H1 (cell line): ENCODE data around the gene MTHFS. TPM values are rescaled to one million over a fixed set of nuclear protein-coding genes. Genes with fewer than 3 reads are reported as not detected.
"Not testable (repeated sequence)": the region's sequence is repeated elsewhere in the genome, so short reads cannot be mapped to it uniquely, and the experiment has no call there.

ENCODE experiments used
- CTCF ChIA-PET: fragments of 300-600 bp; sonication (Branson Sonifier 250); formaldehyde crosslinking; loops from one replicate; lab custom pipeline; 2021; ENCODE audit not compliant: partially characterized antibody; lab: Charles Lee
- POLR2A ChIA-PET: fragments of 300-600 bp; sonication (Branson Sonifier 250); formaldehyde crosslinking; loops from one replicate; lab custom pipeline; 2021; ENCODE audit warnings: inconsistent platforms; ENCODE audit not compliant: partially characterized antibody; lab: Charles Lee
- DNase-seq, 2 experiments: peaks; one replicate each; pipeline versions ENCODE4 v3.0.0 to v3.0.0-alpha.2; 2010 to 2022; ENCODE audit warnings: low spot score in 2 of 2, low read depth in 1 of 2, mixed read lengths in 1 of 2
- FAIRE-seq: peaks from 2 replicates; lab custom pipeline; 2011; peaks lifted over from hg19 to GRCh38; lab: Jason Lieb, UNC
- H2AFZ ChIP-seq: 2 replicates; pipeline ENCODE4 v1.8.1; 2012; ENCODE audit warnings: low read length, inconsistent platforms
- H2AK5ac ChIP-seq: 2 replicates; pipeline ENCODE4 v1.6.1; 2013; ENCODE audit warnings: low read depth, low read length
- H2BK120ac ChIP-seq: replicated peaks from 2 replicates; pipeline ENCODE3; 2013; ENCODE audit warnings: low read depth, low read length, inconsistent platforms
- H2BK12ac ChIP-seq: 2 replicates; pipeline ENCODE4 v1.6.1; 2013; ENCODE audit warnings: low read depth, low read length
- H2BK15ac ChIP-seq: 2 replicates; pipeline ENCODE4 v1.6.1; 2013; ENCODE audit warnings: low read length
- H2BK20ac ChIP-seq: 2 replicates; pipeline ENCODE4 v1.6.1; 2013; ENCODE audit warnings: low read length
- H2BK5ac ChIP-seq: 2 replicates; pipeline ENCODE4 v1.6.1; 2013; ENCODE audit warnings: low read depth, low read length
- H3K14ac ChIP-seq: 2 replicates; pipeline ENCODE4 v1.6.1; 2013; ENCODE audit warnings: inconsistent platforms; ENCODE audit not compliant: insufficient read length
- H3K18ac ChIP-seq: 2 replicates; pipeline ENCODE4 v1.6.1; 2013; ENCODE audit warnings: low read length; ENCODE audit errors: extremely low read depth
- H3K23ac ChIP-seq: 2 replicates; pipeline ENCODE4 v1.6.1; 2013; ENCODE audit warnings: inconsistent platforms; ENCODE audit not compliant: insufficient read length
- H3K23me2 ChIP-seq: 2 replicates; pipeline ENCODE4 v1.6.1; 2013; ENCODE audit warnings: low read depth, low read length
- H3K27ac ChIP-seq: 2 replicates; pipeline ENCODE4 v1.6.1; 2011; ENCODE audit warnings: low read depth, low read length, inconsistent platforms
- H3K27me3 ChIP-seq, 4 experiments: replicated peaks in 1 of 4; 1 replicate in 1 of 4; 2 replicates in 3 of 4; pipeline versions ENCODE4 v1.6.1 to v1.8.1; 2011 to 2013; ENCODE audit warnings: low read length in 3 of 4, mild to moderate bottlenecking in 3 of 4, inconsistent platforms in 2 of 4, mixed read lengths in 2 of 4, moderate library complexity in 1 of 4; ENCODE audit not compliant: control insufficient read depth in 3 of 4, insufficient read depth in 3 of 4; ENCODE audit errors: extremely low read depth in 1 of 4
- H3K36me3 ChIP-seq, 4 experiments: 2 replicates each; pipeline versions ENCODE4 v1.6.1 to v1.8.1; 2011 to 2013; ENCODE audit warnings: mild to moderate bottlenecking in 4 of 4, low read length in 3 of 4, moderate library complexity in 2 of 4, control low read depth in 1 of 4, inconsistent platforms in 1 of 4; ENCODE audit not compliant: insufficient read depth in 4 of 4, control insufficient read depth in 2 of 4
- H3K4ac ChIP-seq: replicated peaks from 2 replicates; pipeline ENCODE3; 2013; ENCODE audit warnings: low read length, low read depth, mixed read lengths, inconsistent platforms; ENCODE audit not compliant: insufficient read length
- H3K4me1 ChIP-seq, 4 experiments: replicated peaks in 1 of 4; 1 replicate in 1 of 4; 2 replicates in 3 of 4; pipeline versions ENCODE4 v1.6.1 to v1.8.1; 2011 to 2013; ENCODE audit warnings: low read length in 3 of 4, inconsistent platforms in 2 of 4, mixed read lengths in 1 of 4; ENCODE audit not compliant: insufficient read depth in 4 of 4, control insufficient read depth in 3 of 4
- H3K4me2 ChIP-seq, 2 experiments: 2 replicates each; pipeline versions ENCODE4 v1.6.1 to v1.8.1; 2011 to 2013; ENCODE audit warnings: low read depth in 2 of 2, low read length in 2 of 2, control low read depth in 1 of 2, inconsistent platforms in 1 of 2, mild to moderate bottlenecking in 1 of 2; ENCODE audit not compliant: insufficient read depth in 1 of 2
- H3K4me3 ChIP-seq, 4 experiments: fragments of 200-600, 300-600 bp in 1 of 4; sonication (generic), shearing (Covaris generic), sonication (Bioruptor Twin) in 1 of 4; 2 replicates each; pipeline versions ENCODE4 v1.5.1 to v1.8.1; 2011 to 2016; ENCODE audit warnings: low read length in 4 of 4, low read depth in 3 of 4, control low read depth in 2 of 4, inconsistent platforms in 2 of 4, mild to moderate bottlenecking in 2 of 4, mixed read lengths in 1 of 4, moderate library complexity in 1 of 4; ENCODE audit not compliant: insufficient read depth in 2 of 4; ENCODE audit errors: extremely low read depth in 1 of 4
- H3K56ac ChIP-seq: replicated peaks from 2 replicates; pipeline ENCODE3; 2013; ENCODE audit warnings: low read depth, mild to moderate bottlenecking, mixed read lengths, low read length, inconsistent platforms; ENCODE audit not compliant: insufficient read length
- H3K79me1 ChIP-seq: 2 replicates; pipeline ENCODE4 v1.6.1; 2013; ENCODE audit warnings: low read depth, low read length, control low read depth
- H3K79me2 ChIP-seq, 2 experiments: 2 replicates each; pipeline versions ENCODE4 v1.6.1 to v1.8.1; 2012 to 2013; ENCODE audit warnings: low read length in 2 of 2, mild to moderate bottlenecking in 2 of 2, inconsistent platforms in 1 of 2; ENCODE audit not compliant: insufficient read depth in 2 of 2, control insufficient read depth in 1 of 2
- H3K9ac ChIP-seq, 4 experiments: replicated peaks in 1 of 4; 1 replicate in 1 of 4; 2 replicates in 3 of 4; pipeline versions ENCODE4 v1.6.1 to v1.8.1; 2011 to 2013; ENCODE audit warnings: low read depth in 3 of 4, low read length in 3 of 4, control low read depth in 2 of 4, mild to moderate bottlenecking in 2 of 4, moderate library complexity in 2 of 4, inconsistent platforms in 1 of 4; ENCODE audit errors: extremely low read depth in 1 of 4
- H3K9me3 ChIP-seq, 2 experiments: 2 replicates each; pipeline versions ENCODE4 v1.6.1 to v1.8.1; 2012 to 2013; ENCODE audit warnings: mild to moderate bottlenecking in 2 of 2, moderate library complexity in 2 of 2, control low read depth in 1 of 2, inconsistent platforms in 1 of 2, low read depth in 1 of 2, low read length in 1 of 2, mixed read lengths in 1 of 2; ENCODE audit not compliant: insufficient read depth in 2 of 2
- H4K20me1 ChIP-seq, 2 experiments: replicated peaks in 1 of 2; 2 replicates each; pipeline versions ENCODE3 to v1.8.1; 2011 to 2013; ENCODE audit warnings: inconsistent platforms in 2 of 2, low read length in 2 of 2, mild to moderate bottlenecking in 1 of 2; ENCODE audit not compliant: insufficient read depth in 2 of 2, control insufficient read depth in 1 of 2
- H4K5ac ChIP-seq: 2 replicates; pipeline ENCODE4 v1.6.1; 2013; ENCODE audit warnings: low read length, low read depth, mixed read lengths, inconsistent platforms; ENCODE audit not compliant: insufficient read length
- H4K8ac ChIP-seq: 2 replicates; pipeline ENCODE4 v1.8.0; 2013; ENCODE audit warnings: mild to moderate bottlenecking, moderate library complexity, low read length, inconsistent platforms; ENCODE audit not compliant: insufficient read depth; ENCODE audit errors: extremely low read depth
- H4K91ac ChIP-seq: replicated peaks from 2 replicates; pipeline ENCODE3; 2013; ENCODE audit warnings: low read length, mixed read lengths, inconsistent platforms; ENCODE audit not compliant: insufficient read length
- PHF8 ChIP-seq: fragments of 200-600 bp; sonication (generic); conservative IDR thresholded peaks from 2 replicates; pipeline ENCODE4 v1.7.1; 2012; ENCODE audit warnings: low read depth, mild to moderate bottlenecking, inconsistent platforms, low read length, moderate library complexity
- WGBS, 2 experiments: shearing (Covaris generic) in 1 of 2; methylation state at CpG; one replicate each; pipeline versions ENCODE4 v1.1.6 to v1.1.7; 2013 to 2015; ENCODE audit warnings: low lambda C conversion rate in 2 of 2, mixed read lengths in 2 of 2, inconsistent platforms in 1 of 2, low coverage in 1 of 2, missing lambda C conversion rate in 1 of 2; ENCODE audit not compliant: insufficient replicate concordance in 2 of 2, insufficient coverage in 1 of 2, insufficient read length in 1 of 2; ENCODE audit errors: extremely low coverage in 1 of 2, missing lambda C conversion rate in 1 of 2; 5-methylcytosine and 5-hydroxymethylcytosine counted together
- polyA plus RNA-seq, 7 experiments: library from polyadenylated mRNA; depleted of rRNA in 3 of 7; stranded (reverse) in 5 of 7; unstranded in 2 of 7; fragments of >200 nt in 5 of 7; fragments of 200-250 nt in 2 of 7; gene quantifications; 1 replicate in 5 of 7; 2 replicates in 1 of 7; 4 replicates in 1 of 7; pipeline versions ENCODE4 v1.2.1 to v1.2.3, GENCODE V29; 2011 to 2013; ENCODE audit warnings: missing spikeins in 2 of 7, mixed read lengths in 2 of 7
- total RNA-seq: library from RNA; stranded (reverse); fragmentation: NEBNext Ultra II Directional; extraction: Animal tissue kit (Norgen Biotek cat#: 25700); gene quantifications from 2 replicates; pipeline ENCODE4 v1.2.1, GENCODE V29; 2021

MTHFS gene
- total and polyA plus RNA-seq, 2 of the 8 experiments (the other 6 are each of a cell fraction or from before 2014, with no cell fraction given), result 27.3 to 37.2 TPM

GRCh38 chr15:79929412-79929811, 32.6 kb upstream of the MTHFS start (continued):
- no peak for TF ChIP-seq PHF8

GRCh38 chr15:79926116-79926515, 29.3 kb upstream of the MTHFS start:
- H2AFZ ChIP-seq, H3K79me1 ChIP-seq, H3K4ac ChIP-seq, H2BK120ac ChIP-seq, H3K27me3 ChIP-seq, H3K9ac ChIP-seq, H3K23ac ChIP-seq, H3K14ac ChIP-seq, H4K5ac ChIP-seq, CTCF ChIA-PET, H3K4me1 ChIP-seq, H4K8ac ChIP-seq, H4K91ac ChIP-seq, H4K20me1 ChIP-seq, H2BK12ac ChIP-seq, H3K4me3 ChIP-seq, H2BK15ac ChIP-seq, H3K9me3 ChIP-seq, H3K23me2 ChIP-seq, FAIRE-seq, H2BK20ac ChIP-seq, H3K56ac ChIP-seq, H2BK5ac ChIP-seq, H3K36me3 ChIP-seq, POLR2A ChIA-PET, H3K18ac ChIP-seq, H3K4me2 ChIP-seq, H3K27ac ChIP-seq, H2AK5ac ChIP-seq, DNase-seq: not testable (repeated sequence)
- 95% methylated on average over 18 of the region's 36 CpGs; no CpG with 5 or more reads in 1 of the 2 experiments for WGBS, 2 experiments
- H3K79me2 ChIP-seq, result peaks cover 11 to 23% of the 10 kb centered on the region in 2 experiments; a peak in 3 of 4 replicates
